ENCODE measurements around the gene CHMP1A.
"Not testable (repeated sequence)": the region's sequence is repeated elsewhere in the genome, so short reads cannot be mapped to it uniquely, and the experiment has no call there.

CHMP1A gene

GRCh38 chr16:89691986-89692569 is 34.6 kb upstream of the CHMP1A start:
- no peak for DNase-seq (ENCODE audit: low spot score)

- no peak for DNase-seq (ENCODE audit: low spot score)
Observed at GRCh38 chr16:89691231-89691985, 33.9 kb upstream of the CHMP1A start.

- DNase-seq (ENCODE audit: low spot score) = no peak
Observed at GRCh38 chr16:89690392-89690901, 32.9 kb upstream of the CHMP1A start.

- DNase-seq (ENCODE audit: low spot score) = not testable (repeated sequence)
Observed at GRCh38 chr16:89689621-89690020, 32.1 kb upstream of the CHMP1A start.

GRCh38 chr16:89689142-89689541 is 31.6 kb upstream of the CHMP1A start:
- no peak for DNase-seq (ENCODE audit: low spot score)

GRCh38 chr16:89688395-89688794 is 30.9 kb upstream of the CHMP1A start:
- no peak for DNase-seq (ENCODE audit: low spot score)

GRCh38 chr16:89687092-89687940 is 29.8 kb upstream of the CHMP1A start:
- DNase-seq (ENCODE audit: low spot score) = no peak

GRCh38 chr16:89686520-89687091 is 29.1 kb upstream of the CHMP1A start, which contains the start of gene CDK10:
Gene CDK10, plus strand, starts transcription at chr16:89686689. Its CDS starts 22 bp downstream, at chr16:89686711.
- DNase-seq (ENCODE audit: low spot score) = peak; percentile 83

- DNase-seq (ENCODE audit: low spot score) = no peak
Observed at GRCh38 chr16:89685916-89686315, 28.4 kb upstream of the CHMP1A start.

GRCh38 chr16:89678258-89678657 is 20.8 kb upstream of the CHMP1A start:
- no peak for DNase-seq (ENCODE audit: low spot score)

- DNase-seq (ENCODE audit: low spot score) = no peak
Observed at GRCh38 chr16:89672177-89672941, 14.9 kb upstream of the CHMP1A start.

- not testable (repeated sequence) for DNase-seq (ENCODE audit: low spot score)
Observed at GRCh38 chr16:89671565-89671964, 14.1 kb upstream of the CHMP1A start.

- no peak for DNase-seq (ENCODE audit: low spot score)
Observed at GRCh38 chr16:89670496-89671431, 13.3 kb upstream of the CHMP1A start.

- no peak for DNase-seq (ENCODE audit: low spot score)
Observed at GRCh38 chr16:89669755-89670154, 12.2 kb upstream of the CHMP1A start.

GRCh38 chr16:89668790-89669158 is 11.3 kb upstream of the CHMP1A start:
- no peak for DNase-seq (ENCODE audit: low spot score)

- DNase-seq (ENCODE audit: low spot score) = no peak
Observed at GRCh38 chr16:89667633-89668032, 10.1 kb upstream of the CHMP1A start.

- DNase-seq (ENCODE audit: low spot score) = not testable (repeated sequence)
Observed at GRCh38 chr16:89667000-89667399, 9.5 kb upstream of the CHMP1A start.

GRCh38 chr16:89664238-89664637 is 6.7 kb upstream of the CHMP1A start:
- not testable (repeated sequence) for DNase-seq (ENCODE audit: low spot score)

GRCh38 chr16:89661215-89661614 is 3.7 kb upstream of the CHMP1A start:
- DNase-seq (ENCODE audit: low spot score) = no peak

GRCh38 chr16:89660146-89660545 is 2.6 kb upstream of the CHMP1A start:
- no peak for DNase-seq (ENCODE audit: low spot score)

All from CD4-positive, alpha-beta T cell treated with Interleukin-6 at 100 ng/mL for 8 hours (primary cell).